SK-N-SH (cell line): ENCODE data around the gene UBL7.
"Not testable (repeated sequence)": the region's sequence is repeated elsewhere in the genome, so short reads cannot be mapped to it uniquely, and the experiment has no call there.

Source experiments
- EP300 ChIP-seq, 2 experiments: IDR thresholded peaks; 2 replicates each; pipeline versions ENCODE4 v1.4.0 to v1.6.1; 2012; ENCODE audit warnings: borderline replicate concordance in 1 of 2, low read depth in 1 of 2, low read length in 1 of 2
- FOXM1 ChIP-seq: IDR thresholded peaks from 2 replicates; pipeline ENCODE4 v1.4.0; 2012; ENCODE audit warnings: low read depth, mild to moderate bottlenecking
- NRF1 ChIP-seq: IDR thresholded peaks from 2 replicates; pipeline ENCODE4 v1.6.1; 2012; ENCODE audit warnings: low read depth, mild to moderate bottlenecking, low read length
- TF ChIP-seq, protein P1 (sequence below): fragments of 200-600 bp; sonication (generic); IDR thresholded peaks from 2 replicates; pipeline ENCODE4 v1.6.1; 2017; ENCODE audit warnings: antibody characterized with exemption, mild to moderate bottlenecking, moderate library complexity

- TF ChIP-seq, protein P1, sequence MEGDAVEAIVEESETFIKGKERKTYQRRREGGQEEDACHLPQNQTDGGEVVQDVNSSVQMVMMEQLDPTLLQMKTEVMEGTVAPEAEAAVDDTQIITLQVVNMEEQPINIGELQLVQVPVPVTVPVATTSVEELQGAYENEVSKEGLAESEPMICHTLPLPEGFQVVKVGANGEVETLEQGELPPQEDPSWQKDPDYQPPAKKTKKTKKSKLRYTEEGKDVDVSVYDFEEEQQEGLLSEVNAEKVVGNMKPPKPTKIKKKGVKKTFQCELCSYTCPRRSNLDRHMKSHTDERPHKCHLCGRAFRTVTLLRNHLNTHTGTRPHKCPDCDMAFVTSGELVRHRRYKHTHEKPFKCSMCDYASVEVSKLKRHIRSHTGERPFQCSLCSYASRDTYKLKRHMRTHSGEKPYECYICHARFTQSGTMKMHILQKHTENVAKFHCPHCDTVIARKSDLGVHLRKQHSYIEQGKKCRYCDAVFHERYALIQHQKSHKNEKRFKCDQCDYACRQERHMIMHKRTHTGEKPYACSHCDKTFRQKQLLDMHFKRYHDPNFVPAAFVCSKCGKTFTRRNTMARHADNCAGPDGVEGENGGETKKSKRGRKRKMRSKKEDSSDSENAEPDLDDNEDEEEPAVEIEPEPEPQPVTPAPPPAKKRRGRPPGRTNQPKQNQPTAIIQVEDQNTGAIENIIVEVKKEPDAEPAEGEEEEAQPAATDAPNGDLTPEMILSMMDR: not testable (repeated sequence)
- not testable (repeated sequence) for TF ChIP-seq EP300 (IDR thresholded peaks at IDR 0.05; ENCODE audit: borderline replicate concordance in 1 of 2, low read depth in 1 of 2, low read length in 1 of 2); FOXM1; NRF1
Observed at GRCh38 chr15:74480364-74480763, 19.4 kb upstream of the UBL7 start.
